ENCODE data around the gene PROB1. TPM values are rescaled to one million over a fixed set of nuclear protein-coding genes. Genes with fewer than 3 reads are reported as not detected.
"Not testable (repeated sequence)": the region's sequence is repeated elsewhere in the genome, so short reads cannot be mapped to it uniquely, and the experiment has no call there.

Gene PROB1
- total RNA-seq, 1 experiment from 2014 or later = 3.4 TPM

- H3K27ac ChIP-seq (ENCODE audit: insufficient read length, low read depth, low read length); H3T11ph ChIP-seq (ENCODE audit: low read length); H2AFZ ChIP-seq (ENCODE audit: low read length); H2BK120ac ChIP-seq (ENCODE audit: low read depth, low read length, poor library complexity, severe bottlenecking); H4K91ac ChIP-seq (ENCODE audit: insufficient read length, low read depth, low read length); H2AK5ac ChIP-seq (ENCODE audit: insufficient read length, low read length); H3K9me3 ChIP-seq (ENCODE audit: control insufficient read depth, low read depth, low read length); H3K4me3 Mint-ChIP-seq; H3K23me2 ChIP-seq (ENCODE audit: insufficient read length, low read depth, low read length, poor library complexity, severe bottlenecking); H3K27me3 Mint-ChIP-seq (ENCODE audit: low read depth); H4K20me1 ChIP-seq (ENCODE audit: control insufficient read depth, insufficient read depth, insufficient read length); H3K4me1 ChIP-seq (ENCODE audit: insufficient read depth, low read length); H2BK20ac ChIP-seq (ENCODE audit: low read depth, low read length, poor library complexity, severe bottlenecking); H3K9ac ChIP-seq (ENCODE audit: extremely low read depth, insufficient read length, low read length); H2BK15ac ChIP-seq (ENCODE audit: low read depth, low read length); H4K8ac ChIP-seq (replicated peaks; ENCODE audit: insufficient read length, low read depth, low read length); H3K18ac ChIP-seq (ENCODE audit: insufficient read length, low read depth, low read length); H3K4ac ChIP-seq (ENCODE audit: low read depth, low read length); H2BK5ac ChIP-seq (ENCODE audit: insufficient read length, low read length); H3K9me3 Mint-ChIP-seq; H4K5ac ChIP-seq (ENCODE audit: insufficient read length, low read depth, low read length); DNase-seq; H3K56ac ChIP-seq (ENCODE audit: insufficient read length, low read depth, low read length); H3K14ac ChIP-seq (ENCODE audit: insufficient read depth, low read length); H2BK12ac ChIP-seq (ENCODE audit: insufficient read length, low read depth, low read length); H3K23ac ChIP-seq (ENCODE audit: insufficient read length, low read depth, low read length); H3K27me3 ChIP-seq (ENCODE audit: insufficient read depth, low read length); H3K4me2 ChIP-seq (ENCODE audit: insufficient read depth, insufficient read length, low read length): not testable (repeated sequence)
- Histone ChIP-seq H3K79me2 (ENCODE audit: insufficient read depth, low read length) (peaks cover 61% of the 10 kb centered on the region), H3K79me1 (ENCODE audit: insufficient read depth, low read depth, low read length, poor library complexity, severe bottlenecking) (peaks cover 11% of the 10 kb centered on the region)
- Mint-ChIP-seq H3K36me3 (ENCODE audit: insufficient read depth in 1 of 3, low read depth in 3 of 3) (peaks cover 18 to 45% (median 41%) of the 10 kb centered on the region in 3 experiments; a peak in 6 of 7 replicates), H3K4me1 (peaks cover 18 to 25% of the 10 kb centered on the region in 2 experiments), H3K27ac (peak overlapping the region in 1 of 3 experiments; percentile 94; a peak in 2 of 7 replicates)
- no CpG with 5 or more reads among the region's 8 CpGs for WGBS (ENCODE audit: extremely low coverage, insufficient read length, low lambda C conversion rate)
Observed at GRCh38 chr5:139345442-139345841, 49.5 kb downstream of the PROB1 start.
